H1 (cell line): Measurements from ENCODE around the gene NOD2. TPM values are rescaled to one million over a fixed set of nuclear protein-coding genes. Genes with fewer than 3 reads are reported as not detected.
A peak's percentile ranks its signal among the peaks of the same experiment; 100 is the strongest.

ENCODE experiments used
- CBX5 ChIP-seq: fragments of 300-800, 300-1000 bp; sonication (generic); IDR thresholded peaks from 2 replicates; pipeline ENCODE4 v1.7.1; 2016; ENCODE audit warnings: antibody characterized with exemption, low read length, low read depth
- CHD1 ChIP-seq: IDR thresholded peaks from 2 replicates; pipeline ENCODE4 v1.6.1; 2012; ENCODE audit warnings: low read depth, low read length, improper control_type of control experiment
- EZH2 ChIP-seq: fragments of 200-600 bp; sonication (generic); IDR thresholded peaks from 2 replicates; pipeline ENCODE4 v1.7.1; 2012; ENCODE audit warnings: low read depth, mild to moderate bottlenecking, moderate library complexity, low read length, inconsistent platforms; ENCODE audit not compliant: severe bottlenecking
- JUN ChIP-seq: IDR thresholded peaks from 2 replicates; pipeline ENCODE4 v1.6.1; 2011; ENCODE audit warnings: low read depth, mild to moderate bottlenecking, improper control_type of control experiment, low read length
- NANOG ChIP-seq: IDR thresholded peaks from 2 replicates; pipeline ENCODE4 v1.6.1; 2011; ENCODE audit warnings: low read length, low read depth, mild to moderate bottlenecking, inconsistent platforms; ENCODE audit not compliant: insufficient read depth, poor library complexity, severe bottlenecking
- POLR2AphosphoS5 ChIP-seq: IDR thresholded peaks from 2 replicates; pipeline ENCODE4 v1.6.1; 2011; ENCODE audit warnings: low read depth, low read length
- RAD21 ChIP-seq, 2 experiments: IDR thresholded peaks in 1 of 2; conservative IDR thresholded peaks in 1 of 2; 2 replicates each; pipeline ENCODE4 v1.6.1; 2011; ENCODE audit warnings: low read depth in 2 of 2, low read length in 2 of 2, improper control_type of control experiment in 1 of 2, inconsistent platforms in 1 of 2, mild to moderate bottlenecking in 1 of 2, moderate library complexity in 1 of 2
- SP4 ChIP-seq: IDR thresholded peaks from 2 replicates; pipeline ENCODE4 v1.6.1; 2012; ENCODE audit warnings: low read length, inconsistent platforms
- YY1 ChIP-seq: IDR thresholded peaks from 2 replicates; pipeline ENCODE4 v1.6.1; 2011; ENCODE audit warnings: low read depth, mild to moderate bottlenecking, low read length
- polyA plus RNA-seq, 7 experiments: library from polyadenylated mRNA; depleted of rRNA in 3 of 7; stranded (reverse) in 5 of 7; unstranded in 2 of 7; fragments of >200 nt in 5 of 7; fragments of 200-250 nt in 2 of 7; gene quantifications; 1 replicate in 5 of 7; 2 replicates in 1 of 7; 4 replicates in 1 of 7; pipeline versions ENCODE4 v1.2.1 to v1.2.3, GENCODE V29; 2011 to 2013; ENCODE audit warnings: missing spikeins in 2 of 7, mixed read lengths in 2 of 7
- total RNA-seq: library from RNA; stranded (reverse); fragmentation: NEBNext Ultra II Directional; extraction: Animal tissue kit (Norgen Biotek cat#: 25700); gene quantifications from 2 replicates; pipeline ENCODE4 v1.2.1, GENCODE V29; 2021
- TF ChIP-seq, protein P1 (sequence below): fragments of 300-600 bp; sonication (generic); IDR thresholded peaks from 2 replicates; pipeline ENCODE4 v1.7.1; 2012; ENCODE audit warnings: low read length, moderate library complexity, mild to moderate bottlenecking, inconsistent platforms; ENCODE audit not compliant: insufficient replicate concordance

The NOD2 gene
- total and polyA plus RNA-seq, 2 of the 8 experiments (the other 6 are each of a cell fraction or from before 2014, with no cell fraction given), result 0.37 to 0.42 TPM

DNA sequence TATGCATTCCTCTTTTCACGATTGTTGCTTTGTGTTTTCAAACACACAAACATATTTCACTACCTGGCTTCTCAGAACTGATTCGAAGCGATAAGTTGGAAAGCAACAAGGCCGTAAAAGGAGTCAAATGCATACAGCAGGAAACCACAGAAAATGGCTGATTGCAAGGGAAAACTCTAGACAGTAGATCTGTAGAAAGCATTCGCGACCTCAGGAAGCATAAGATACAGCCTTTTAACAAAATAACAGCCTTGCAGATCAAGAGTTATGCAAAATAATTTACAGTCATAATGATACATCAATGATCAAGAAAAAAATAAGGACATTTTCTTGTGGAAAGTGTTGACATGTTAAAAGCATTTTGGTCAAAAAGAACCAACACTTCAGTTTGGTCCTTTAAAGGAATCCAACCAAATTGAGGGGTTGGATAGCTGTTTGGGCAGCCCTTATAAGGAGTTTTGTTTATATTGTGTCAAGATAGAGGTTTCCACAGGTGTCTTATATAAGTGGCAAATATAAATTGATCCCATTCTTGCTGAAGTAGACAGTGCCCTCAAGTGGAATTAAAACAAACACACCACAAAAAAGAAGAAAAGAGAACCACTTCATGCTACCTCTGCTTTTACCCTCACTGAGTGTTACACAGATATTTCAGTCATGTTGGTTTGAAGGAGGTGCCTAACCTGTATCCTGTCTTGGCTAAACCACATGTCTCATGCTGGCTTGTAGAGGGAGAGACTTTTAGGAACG is 54.0 kb downstream of the NOD2 start (continued):
- TF ChIP-seq, protein P1, sequence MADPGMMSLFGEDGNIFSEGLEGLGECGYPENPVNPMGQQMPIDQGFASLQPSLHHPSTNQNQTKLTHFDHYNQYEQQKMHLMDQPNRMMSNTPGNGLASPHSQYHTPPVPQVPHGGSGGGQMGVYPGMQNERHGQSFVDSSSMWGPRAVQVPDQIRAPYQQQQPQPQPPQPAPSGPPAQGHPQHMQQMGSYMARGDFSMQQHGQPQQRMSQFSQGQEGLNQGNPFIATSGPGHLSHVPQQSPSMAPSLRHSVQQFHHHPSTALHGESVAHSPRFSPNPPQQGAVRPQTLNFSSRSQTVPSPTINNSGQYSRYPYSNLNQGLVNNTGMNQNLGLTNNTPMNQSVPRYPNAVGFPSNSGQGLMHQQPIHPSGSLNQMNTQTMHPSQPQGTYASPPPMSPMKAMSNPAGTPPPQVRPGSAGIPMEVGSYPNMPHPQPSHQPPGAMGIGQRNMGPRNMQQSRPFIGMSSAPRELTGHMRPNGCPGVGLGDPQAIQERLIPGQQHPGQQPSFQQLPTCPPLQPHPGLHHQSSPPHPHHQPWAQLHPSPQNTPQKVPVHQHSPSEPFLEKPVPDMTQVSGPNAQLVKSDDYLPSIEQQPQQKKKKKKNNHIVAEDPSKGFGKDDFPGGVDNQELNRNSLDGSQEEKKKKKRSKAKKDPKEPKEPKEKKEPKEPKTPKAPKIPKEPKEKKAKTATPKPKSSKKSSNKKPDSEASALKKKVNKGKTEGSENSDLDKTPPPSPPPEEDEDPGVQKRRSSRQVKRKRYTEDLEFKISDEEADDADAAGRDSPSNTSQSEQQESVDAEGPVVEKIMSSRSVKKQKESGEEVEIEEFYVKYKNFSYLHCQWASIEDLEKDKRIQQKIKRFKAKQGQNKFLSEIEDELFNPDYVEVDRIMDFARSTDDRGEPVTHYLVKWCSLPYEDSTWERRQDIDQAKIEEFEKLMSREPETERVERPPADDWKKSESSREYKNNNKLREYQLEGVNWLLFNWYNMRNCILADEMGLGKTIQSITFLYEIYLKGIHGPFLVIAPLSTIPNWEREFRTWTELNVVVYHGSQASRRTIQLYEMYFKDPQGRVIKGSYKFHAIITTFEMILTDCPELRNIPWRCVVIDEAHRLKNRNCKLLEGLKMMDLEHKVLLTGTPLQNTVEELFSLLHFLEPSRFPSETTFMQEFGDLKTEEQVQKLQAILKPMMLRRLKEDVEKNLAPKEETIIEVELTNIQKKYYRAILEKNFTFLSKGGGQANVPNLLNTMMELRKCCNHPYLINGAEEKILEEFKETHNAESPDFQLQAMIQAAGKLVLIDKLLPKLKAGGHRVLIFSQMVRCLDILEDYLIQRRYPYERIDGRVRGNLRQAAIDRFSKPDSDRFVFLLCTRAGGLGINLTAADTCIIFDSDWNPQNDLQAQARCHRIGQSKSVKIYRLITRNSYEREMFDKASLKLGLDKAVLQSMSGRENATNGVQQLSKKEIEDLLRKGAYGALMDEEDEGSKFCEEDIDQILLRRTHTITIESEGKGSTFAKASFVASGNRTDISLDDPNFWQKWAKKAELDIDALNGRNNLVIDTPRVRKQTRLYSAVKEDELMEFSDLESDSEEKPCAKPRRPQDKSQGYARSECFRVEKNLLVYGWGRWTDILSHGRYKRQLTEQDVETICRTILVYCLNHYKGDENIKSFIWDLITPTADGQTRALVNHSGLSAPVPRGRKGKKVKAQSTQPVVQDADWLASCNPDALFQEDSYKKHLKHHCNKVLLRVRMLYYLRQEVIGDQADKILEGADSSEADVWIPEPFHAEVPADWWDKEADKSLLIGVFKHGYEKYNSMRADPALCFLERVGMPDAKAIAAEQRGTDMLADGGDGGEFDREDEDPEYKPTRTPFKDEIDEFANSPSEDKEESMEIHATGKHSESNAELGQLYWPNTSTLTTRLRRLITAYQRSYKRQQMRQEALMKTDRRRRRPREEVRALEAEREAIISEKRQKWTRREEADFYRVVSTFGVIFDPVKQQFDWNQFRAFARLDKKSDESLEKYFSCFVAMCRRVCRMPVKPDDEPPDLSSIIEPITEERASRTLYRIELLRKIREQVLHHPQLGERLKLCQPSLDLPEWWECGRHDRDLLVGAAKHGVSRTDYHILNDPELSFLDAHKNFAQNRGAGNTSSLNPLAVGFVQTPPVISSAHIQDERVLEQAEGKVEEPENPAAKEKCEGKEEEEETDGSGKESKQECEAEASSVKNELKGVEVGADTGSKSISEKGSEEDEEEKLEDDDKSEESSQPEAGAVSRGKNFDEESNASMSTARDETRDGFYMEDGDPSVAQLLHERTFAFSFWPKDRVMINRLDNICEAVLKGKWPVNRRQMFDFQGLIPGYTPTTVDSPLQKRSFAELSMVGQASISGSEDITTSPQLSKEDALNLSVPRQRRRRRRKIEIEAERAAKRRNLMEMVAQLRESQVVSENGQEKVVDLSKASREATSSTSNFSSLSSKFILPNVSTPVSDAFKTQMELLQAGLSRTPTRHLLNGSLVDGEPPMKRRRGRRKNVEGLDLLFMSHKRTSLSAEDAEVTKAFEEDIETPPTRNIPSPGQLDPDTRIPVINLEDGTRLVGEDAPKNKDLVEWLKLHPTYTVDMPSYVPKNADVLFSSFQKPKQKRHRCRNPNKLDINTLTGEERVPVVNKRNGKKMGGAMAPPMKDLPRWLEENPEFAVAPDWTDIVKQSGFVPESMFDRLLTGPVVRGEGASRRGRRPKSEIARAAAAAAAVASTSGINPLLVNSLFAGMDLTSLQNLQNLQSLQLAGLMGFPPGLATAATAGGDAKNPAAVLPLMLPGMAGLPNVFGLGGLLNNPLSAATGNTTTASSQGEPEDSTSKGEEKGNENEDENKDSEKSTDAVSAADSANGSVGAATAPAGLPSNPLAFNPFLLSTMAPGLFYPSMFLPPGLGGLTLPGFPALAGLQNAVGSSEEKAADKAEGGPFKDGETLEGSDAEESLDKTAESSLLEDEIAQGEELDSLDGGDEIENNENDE, result no peak
- no peak for TF ChIP-seq CHD1
- no peak for TF ChIP-seq YY1
- no peak for TF ChIP-seq SP4
- TF ChIP-seq CBX5, result no peak
- no peak for TF ChIP-seq NANOG
- no peak for TF ChIP-seq POLR2AphosphoS5
- TF ChIP-seq EZH2, result no peak
- peak; percentile 54 for TF ChIP-seq RAD21 (IDR thresholded peaks at IDR 0.05 in 1 of 2, conservative IDR thresholded peaks at IDR 0.05 in 1 of 2; ENCODE audit: low read depth in 2 of 2, low read length in 2 of 2)
- TF ChIP-seq JUN, result no peak
